Measurements from ENCODE around the gene DCUN1D4.

The DCUN1D4 gene

DNA sequence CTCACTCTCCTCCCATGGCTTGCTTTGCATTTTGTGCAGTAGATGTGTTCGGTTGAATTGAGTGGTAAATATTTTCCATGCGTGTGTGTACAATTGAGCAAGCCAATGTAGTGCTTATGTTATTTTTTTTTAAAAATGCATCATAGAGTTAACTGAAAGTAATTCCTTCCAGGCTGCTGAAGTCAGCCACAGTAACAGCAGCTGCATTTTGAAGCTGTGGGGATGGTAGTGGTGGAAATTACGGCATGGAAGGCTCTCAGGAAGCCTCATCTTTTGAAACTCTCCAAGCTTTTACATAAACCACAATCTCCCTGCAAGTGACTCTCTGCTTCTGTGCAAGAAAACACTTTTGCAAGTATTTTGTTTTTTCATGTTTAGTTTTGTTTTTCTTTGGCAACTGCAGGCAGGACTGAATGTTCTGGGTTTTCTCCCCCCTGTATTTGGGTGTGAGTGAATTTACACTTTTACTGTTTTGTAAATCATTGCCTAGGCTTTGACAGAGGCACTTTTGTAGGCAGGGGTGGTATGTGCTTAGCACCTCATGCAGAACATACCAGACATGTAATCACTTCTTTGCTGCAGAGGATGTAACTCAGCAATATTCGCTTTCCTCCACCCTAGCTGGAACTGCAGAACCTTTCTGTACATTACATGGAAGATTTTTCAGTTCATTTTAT lies 121.0 kb downstream of the DCUN1D4 start:
- H3K27me3 Mint-ChIP-seq (ENCODE audit: low read depth, poor library complexity): peaks cover 21% of the 10 kb centered on the region
- TF ChIP-seq, protein P1, sequence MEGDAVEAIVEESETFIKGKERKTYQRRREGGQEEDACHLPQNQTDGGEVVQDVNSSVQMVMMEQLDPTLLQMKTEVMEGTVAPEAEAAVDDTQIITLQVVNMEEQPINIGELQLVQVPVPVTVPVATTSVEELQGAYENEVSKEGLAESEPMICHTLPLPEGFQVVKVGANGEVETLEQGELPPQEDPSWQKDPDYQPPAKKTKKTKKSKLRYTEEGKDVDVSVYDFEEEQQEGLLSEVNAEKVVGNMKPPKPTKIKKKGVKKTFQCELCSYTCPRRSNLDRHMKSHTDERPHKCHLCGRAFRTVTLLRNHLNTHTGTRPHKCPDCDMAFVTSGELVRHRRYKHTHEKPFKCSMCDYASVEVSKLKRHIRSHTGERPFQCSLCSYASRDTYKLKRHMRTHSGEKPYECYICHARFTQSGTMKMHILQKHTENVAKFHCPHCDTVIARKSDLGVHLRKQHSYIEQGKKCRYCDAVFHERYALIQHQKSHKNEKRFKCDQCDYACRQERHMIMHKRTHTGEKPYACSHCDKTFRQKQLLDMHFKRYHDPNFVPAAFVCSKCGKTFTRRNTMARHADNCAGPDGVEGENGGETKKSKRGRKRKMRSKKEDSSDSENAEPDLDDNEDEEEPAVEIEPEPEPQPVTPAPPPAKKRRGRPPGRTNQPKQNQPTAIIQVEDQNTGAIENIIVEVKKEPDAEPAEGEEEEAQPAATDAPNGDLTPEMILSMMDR (IDR thresholded peaks at IDR 0.05): no peak
- no peaks in the 10 kb centered on the region for H3K4me1 Mint-ChIP-seq
- H3K9me3 Mint-ChIP-seq: peaks cover 11% of the 10 kb centered on the region
- no peaks in the 10 kb centered on the region for H3K36me3 Mint-ChIP-seq (ENCODE audit: low read depth)
- no peak for DNase-seq
- no peak overlapping the region for H3K27ac Mint-ChIP-seq
- no peak overlapping the region for H3K4me3 Mint-ChIP-seq

DNA sequence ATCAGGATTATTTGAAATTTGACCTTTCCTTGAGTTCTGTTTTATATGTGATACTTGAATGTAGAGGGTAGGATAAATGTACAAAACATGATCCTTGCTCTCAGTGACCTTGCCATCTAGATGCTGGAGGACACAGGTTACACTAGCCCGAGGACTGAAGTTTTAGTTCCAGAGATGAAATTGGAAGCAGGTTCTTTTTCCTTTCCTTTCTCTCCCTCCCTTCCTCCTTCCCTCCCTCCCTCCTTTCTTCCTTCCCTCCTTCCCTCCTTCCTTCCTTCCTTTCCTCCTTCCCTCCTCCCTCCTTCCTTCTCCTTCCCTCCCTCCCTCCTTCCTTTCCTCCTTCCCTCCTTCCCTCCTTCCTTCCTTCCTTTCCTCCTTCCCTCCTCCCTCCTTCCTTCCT lies 122.9 kb downstream of the DCUN1D4 start:
- Mint-ChIP-seq H3K9me3 (peaks cover 15% of the 10 kb centered on the region), H3K4me1 (no peaks in the 10 kb centered on the region), H3K4me3 (no peak overlapping the region), H3K36me3 (ENCODE audit: low read depth) (no peaks in the 10 kb centered on the region), H3K27me3 (ENCODE audit: low read depth, poor library complexity) (peaks cover 30% of the 10 kb centered on the region), H3K27ac (no peak overlapping the region)
- DNase-seq: no peak
- TF ChIP-seq, protein P1 (IDR thresholded peaks at IDR 0.05): no peak

All from nephron progenitor cell (in vitro differentiated cells).